C4-2B (cell line): ENCODE results near the gene LRRC8E.
A peak's percentile ranks its signal among the peaks of the same experiment; 100 is the strongest.

Experiments
- H3K27ac ChIP-seq: fragments of 450-650 bp; 2 replicates; pipeline ENCODE4 v1.5.1; 2017
- CTCF ChIP-seq: fragments of 450-650 bp; conservative IDR thresholded peaks from 2 replicates; pipeline ENCODE4 v1.5.1; 2017; ENCODE audit warnings: mild to moderate bottlenecking
- ZFX ChIP-seq: fragments of 450-650 bp; IDR thresholded peaks from 2 replicates; pipeline ENCODE4 v1.6.1; 2017

LRRC8E gene

GRCh38 chr19:7887408-7888144, 734 bp upstream of the LRRC8E start:
- TF ChIP-seq CTCF, result no peak
- TF ChIP-seq ZFX, result no peak
- peak overlapping the region; percentile 71 for H3K27ac ChIP-seq

- peak overlapping the region; percentile 71 for H3K27ac ChIP-seq
- TF ChIP-seq CTCF (no peak), ZFX (no peak)
These were observed 512 bp downstream of the LRRC8E start for GRCh38 chr19:7888826-7889217.

GRCh38 chr19:7893362-7894101, 5.2 kb downstream of the LRRC8E start:
- H3K27ac ChIP-seq, result peak overlapping the region; percentile 78

- H3K27ac ChIP-seq, result peak overlapping the region; percentile 78
- TF ChIP-seq CTCF (no peak), ZFX (no peak)
These were observed 6.5 kb downstream of the LRRC8E start for GRCh38 chr19:7894612-7895309.

- peak overlapping the region; percentile 78 for H3K27ac ChIP-seq
- TF ChIP-seq ZFX, result no peak
- no peak for TF ChIP-seq CTCF
These were observed 7.3 kb downstream of the LRRC8E start for GRCh38 chr19:7895565-7895964.

- no peak overlapping the region for H3K27ac ChIP-seq
- TF ChIP-seq CTCF (no peak), ZFX (no peak)
These were observed 9.0 kb downstream of the LRRC8E start for GRCh38 chr19:7897292-7897691.

GRCh38 chr19:7898967-7899366, 10.7 kb downstream of the LRRC8E start:
- no peak overlapping the region for H3K27ac ChIP-seq
- TF ChIP-seq ZFX (no peak), CTCF (no peak)
